ENCODE measurements around the gene ALDH1A1.

ALDH1A1 gene

GRCh38 chr9:72913382-72914009, 39.4 kb downstream of the ALDH1A1 start:
- DNase-seq, result no peak

- no peak for DNase-seq
Observed at GRCh38 chr9:72912476-72913381, 40.1 kb downstream of the ALDH1A1 start.

GRCh38 chr9:72911816-72912215, 41.0 kb downstream of the ALDH1A1 start:
- DNase-seq, result no peak

GRCh38 chr9:72911247-72911775, 41.5 kb downstream of the ALDH1A1 start:
- DNase-seq, result no peak

GRCh38 chr9:72909428-72909827, 43.4 kb downstream of the ALDH1A1 start:
- DNase-seq, result no peak

GRCh38 chr9:72907421-72907820, 45.4 kb downstream of the ALDH1A1 start:
- DNase-seq, result no peak

- no peak for DNase-seq
Observed at GRCh38 chr9:72906810-72907209, 46.0 kb downstream of the ALDH1A1 start.

- DNase-seq, result no peak
Observed at GRCh38 chr9:72905514-72906480, 47.1 kb downstream of the ALDH1A1 start.

- no peak for DNase-seq
Observed at GRCh38 chr9:72904267-72905093, 48.4 kb downstream of the ALDH1A1 start.

- no peak for DNase-seq
Observed at GRCh38 chr9:72903103-72903502, 49.8 kb downstream of the ALDH1A1 start.

- DNase-seq, result no peak
Observed at GRCh38 chr9:72902268-72902667, 50.6 kb downstream of the ALDH1A1 start.

- DNase-seq, result no peak
Observed at GRCh38 chr9:72899734-72900477, 52.9 kb downstream of the ALDH1A1 start.

- DNase-seq, result no peak
Observed at GRCh38 chr9:72898784-72899733, 53.8 kb downstream of the ALDH1A1 start.

- DNase-seq, result no peak
Observed at GRCh38 chr9:72898360-72898759, 54.5 kb downstream of the ALDH1A1 start.

GRCh38 chr9:72897069-72897649, 55.7 kb downstream of the ALDH1A1 start:
- DNase-seq, result no peak

GRCh38 chr9:72896439-72896838, 56.4 kb downstream of the ALDH1A1 start:
- DNase-seq, result no peak

GRCh38 chr9:72895122-72895521, 57.7 kb downstream of the ALDH1A1 start:
- DNase-seq, result no peak

- no peak for DNase-seq
Observed at GRCh38 chr9:72894342-72894741, 58.5 kb downstream of the ALDH1A1 start.

- DNase-seq, result no peak
Observed at GRCh38 chr9:72893437-72893836, 59.4 kb downstream of the ALDH1A1 start.

- no peak for DNase-seq
Observed at GRCh38 chr9:72891043-72891442, 61.8 kb downstream of the ALDH1A1 start.
